GM12801 (cell line): ENCODE results near the gene KCNH2.

Experiments
- CTCF ChIP-seq: IDR thresholded peaks from one replicate; pipeline ENCODE4 v1.5.1; 2011; ENCODE audit warnings: control low read depth; ENCODE audit not compliant: insufficient read length; ENCODE audit errors: extremely low read depth

Gene KCNH2

GRCh38 chr7:150973571-150974451, 4.3 kb downstream of the KCNH2 start:
- no peak for TF ChIP-seq CTCF

- TF ChIP-seq CTCF, result no peak
Observed at GRCh38 chr7:150972741-150973140, 5.4 kb downstream of the KCNH2 start.

- no peak for TF ChIP-seq CTCF
Observed at GRCh38 chr7:150972023-150972468, 6.1 kb downstream of the KCNH2 start.

- TF ChIP-seq CTCF, result no peak
Observed at GRCh38 chr7:150971242-150972022, 6.7 kb downstream of the KCNH2 start.

- TF ChIP-seq CTCF, result no peak
Observed at GRCh38 chr7:150970424-150970823, 7.7 kb downstream of the KCNH2 start.

GRCh38 chr7:150969475-150969874, 8.6 kb downstream of the KCNH2 start:
- TF ChIP-seq CTCF, result no peak

GRCh38 chr7:150968734-150969372, 9.3 kb downstream of the KCNH2 start:
- no peak for TF ChIP-seq CTCF
